Naive B cell (primary cell): ENCODE data around the gene ANKRD40CL. TPM values are rescaled to one million over a fixed set of nuclear protein-coding genes. Genes with fewer than 3 reads are reported as not detected.
A peak's percentile ranks its signal among the peaks of the same experiment; 100 is the strongest.

ENCODE experiments used
- ATAC-seq, 2 donors: fragments of 150-1000 bp; cut with Tn5 transposase; 2 replicates each; pipeline ENCODE4 v1.10.0; 2021; ENCODE audit warnings: low read depth in 2 of 2, mild to moderate bottlenecking in 2 of 2, moderate library complexity in 2 of 2
- DNase-seq: peaks from one replicate; pipeline ENCODE4 v3.0.0; 2022
- H3K27ac Mint-ChIP-seq, 6 donors: one replicate each; pipeline ENCODE4 v1.8.0; 2020 to 2022; ENCODE audit warnings: mild to moderate bottlenecking in 6 of 6, mixed read lengths in 6 of 6, moderate library complexity in 5 of 6, inconsistent platforms in 2 of 6
- H3K27me3 Mint-ChIP-seq, 3 donors: one replicate each; pipeline ENCODE4 v1.8.0; 2021 to 2022; ENCODE audit warnings: mixed read lengths in 3 of 3, mild to moderate bottlenecking in 1 of 3
- H3K36me3 Mint-ChIP-seq, 2 donors: one replicate each; pipeline ENCODE4 v1.8.0; 2020 to 2022; ENCODE audit warnings: mixed read lengths in 2 of 2, inconsistent platforms in 1 of 2, mild to moderate bottlenecking in 1 of 2
- H3K4me1 Mint-ChIP-seq, 3 donors: one replicate each; pipeline ENCODE4 v1.8.0; 2020 to 2022; ENCODE audit warnings: mixed read lengths in 3 of 3, inconsistent platforms in 1 of 3, mild to moderate bottlenecking in 1 of 3, moderate library complexity in 1 of 3
- H3K4me3 Mint-ChIP-seq, 8 donors: one replicate each; pipeline ENCODE4 v1.8.0; 2020 to 2022; ENCODE audit warnings: mild to moderate bottlenecking in 8 of 8, mixed read lengths in 8 of 8, moderate library complexity in 8 of 8, inconsistent platforms in 2 of 8
- H3K9me3 Mint-ChIP-seq, 7 donors: one replicate each; pipeline ENCODE4 v1.8.0; 2020 to 2022; ENCODE audit warnings: mixed read lengths in 7 of 7, mild to moderate bottlenecking in 5 of 7, inconsistent platforms in 2 of 7, moderate library complexity in 1 of 7
- polyA plus RNA-seq, 6 donors: library from polyadenylated mRNA; unstranded; fragments of 300-500 nt; fragmentation: Illumina TruSeq; gene quantifications; one replicate each; pipeline ENCODE4 v1.2.3, GENCODE V29; 2021; ENCODE audit warnings: low read depth in 6 of 6

The ANKRD40CL gene
- polyA plus RNA-seq, 6 donors from 2014 or later, result not detected

DNA sequence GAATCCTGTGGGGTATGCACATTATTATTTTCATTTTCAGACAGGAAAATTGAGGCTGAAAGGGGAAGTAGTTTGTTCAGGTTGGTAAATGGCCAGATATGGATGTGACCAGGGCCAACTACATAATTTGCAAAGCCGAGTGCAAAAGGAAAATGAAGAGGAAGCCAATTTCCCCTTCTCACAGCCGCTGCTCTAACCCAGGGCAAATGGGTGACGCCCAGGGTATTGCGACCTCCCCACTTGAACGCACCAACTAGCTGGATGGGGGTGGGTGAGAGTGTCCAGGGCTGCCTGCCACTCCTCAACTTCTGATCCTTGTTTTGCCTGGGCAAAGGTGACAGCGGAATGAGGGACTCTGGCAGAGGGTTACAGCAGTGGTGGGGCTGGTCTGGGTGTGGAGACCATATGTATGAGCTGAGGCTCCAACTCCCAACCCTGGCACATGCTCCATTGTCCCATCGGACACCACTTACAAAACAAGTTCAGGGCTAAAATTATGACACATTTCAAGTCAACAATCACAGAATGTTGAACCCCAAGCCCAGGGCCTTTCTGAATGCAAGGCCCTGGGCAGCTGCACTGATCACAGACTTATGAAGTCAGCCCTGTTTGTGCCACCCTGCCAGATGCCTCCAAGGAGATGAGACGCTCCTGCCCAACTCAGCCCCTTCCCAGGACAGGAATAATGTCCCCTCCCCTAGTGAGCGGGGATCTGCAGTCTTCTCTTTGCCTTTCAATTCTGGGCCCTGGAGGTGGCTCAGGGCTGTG, 1.7 kb downstream of the ANKRD40CL start:
- peak; percentile 68 to 70 for ATAC-seq
- Mint-ChIP-seq H3K36me3 (no peaks in the 10 kb centered on the region), H3K27ac (peak overlapping the region in 4 of 6 donors; percentile 37 to 81 (median 59)), H3K4me3 (peak overlapping the region in 7 of 8 donors; percentile 39 to 79 (median 52)), H3K27me3 (no peaks in the 10 kb centered on the region), H3K9me3 (no peaks in the 10 kb centered on the region), H3K4me1 (peaks cover 27 to 42% (median 39%) of the 10 kb centered on the region in 3 donors)
- peak; percentile 32 for DNase-seq

DNA sequence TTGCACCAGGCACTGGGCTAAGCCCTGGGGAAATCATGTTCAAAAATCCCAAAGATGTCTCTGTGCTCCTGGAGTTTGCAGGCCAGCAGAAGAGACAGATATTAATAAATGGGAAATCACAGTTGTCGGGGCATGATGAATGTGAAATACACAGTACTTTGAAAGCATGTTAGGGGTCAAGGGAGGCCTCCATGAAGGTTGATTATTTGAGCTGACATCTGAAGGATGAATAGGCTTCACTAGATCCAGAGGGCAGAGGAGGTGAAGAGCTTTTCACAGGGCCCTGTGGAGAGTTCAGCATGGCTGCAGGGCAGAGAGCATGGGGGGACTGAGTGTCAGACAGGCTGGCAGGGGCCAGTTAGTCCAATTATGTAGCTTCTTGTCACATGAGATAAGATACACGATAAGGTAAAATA, 2.6 kb downstream of the ANKRD40CL start:
- Mint-ChIP-seq H3K4me1 (peaks cover 27 to 42% (median 39%) of the 10 kb centered on the region in 3 donors), H3K27ac (no peak overlapping the region), H3K4me3 (peak overlapping the region in 6 of 8 donors; percentile 39 to 76 (median 50)), H3K9me3 (no peaks in the 10 kb centered on the region), H3K27me3 (no peaks in the 10 kb centered on the region), H3K36me3 (no peaks in the 10 kb centered on the region)
- ATAC-seq, result no peak
- DNase-seq, result no peak

DNA sequence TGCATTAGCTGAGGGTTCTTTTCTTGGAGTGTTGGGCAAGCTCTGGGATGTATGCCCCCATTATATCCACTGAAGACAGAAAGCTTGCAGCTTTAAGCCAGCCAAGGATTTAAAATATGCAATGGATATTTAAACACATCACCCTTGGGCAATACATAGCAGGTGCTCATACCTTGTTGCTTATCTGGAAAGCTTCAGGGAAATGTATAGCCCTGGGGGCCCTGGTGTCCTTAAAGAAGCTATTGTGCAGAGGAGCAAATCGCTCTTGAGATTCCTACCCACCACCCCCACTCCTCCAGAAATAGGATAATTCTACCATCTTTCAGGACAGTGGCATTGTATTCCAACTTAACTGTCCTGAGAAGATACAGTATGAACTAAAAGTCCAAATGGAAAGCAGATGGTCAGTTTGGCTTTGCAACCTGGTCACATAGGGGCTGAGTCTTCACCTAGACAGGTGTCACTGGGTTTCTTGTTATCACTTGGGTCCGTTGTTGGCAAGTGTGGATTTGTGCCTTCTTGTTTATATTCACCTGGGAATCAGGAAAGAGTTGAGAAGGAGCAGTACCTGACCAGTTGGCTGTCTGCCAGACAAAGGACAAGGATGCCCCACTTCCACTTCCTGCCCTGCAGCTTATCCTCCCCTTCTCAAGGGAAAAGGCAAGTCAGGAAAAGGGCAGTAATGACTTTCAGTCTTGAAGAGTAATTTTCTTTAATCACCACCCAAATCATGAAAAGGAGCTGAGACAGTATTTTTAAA, 3.4 kb downstream of the ANKRD40CL start:
- Mint-ChIP-seq H3K9me3 (no peaks in the 10 kb centered on the region), H3K27ac (no peak overlapping the region), H3K27me3 (no peaks in the 10 kb centered on the region), H3K4me3 (peak overlapping the region in 5 of 8 donors; percentile 86 to 99 (median 90)), H3K36me3 (no peaks in the 10 kb centered on the region), H3K4me1 (peaks cover 28 to 44% (median 41%) of the 10 kb centered on the region in 3 donors)
- ATAC-seq (no peak), DNase-seq (no peak)

DNA sequence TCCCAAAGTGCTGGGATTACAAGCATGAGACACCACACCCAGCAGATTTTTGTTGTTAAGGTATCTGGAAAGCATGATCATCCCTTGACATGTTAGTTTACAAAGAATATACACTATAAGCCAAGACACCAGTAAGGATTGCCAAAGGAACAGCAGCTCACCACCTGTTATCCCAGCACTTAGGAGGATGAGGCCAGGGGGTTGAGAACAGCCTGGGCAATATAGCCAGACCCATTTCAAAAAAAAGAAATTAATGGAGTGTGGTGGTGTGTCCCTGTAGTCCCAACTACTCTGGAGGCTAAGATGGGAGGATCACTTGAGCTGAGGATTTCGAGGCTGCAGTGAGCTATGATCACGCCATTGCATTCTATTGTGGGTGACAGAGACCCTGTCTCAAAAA, 5.1 kb downstream of the ANKRD40CL start:
- no peaks in the 10 kb centered on the region for H3K9me3 Mint-ChIP-seq
- H3K4me1 Mint-ChIP-seq, result peaks cover 31 to 45% (median 40%) of the 10 kb centered on the region in 3 donors
- H3K27me3 Mint-ChIP-seq, result no peaks in the 10 kb centered on the region
- H3K36me3 Mint-ChIP-seq, result no peaks in the 10 kb centered on the region
- ATAC-seq (no peak), DNase-seq (no peak)
- peak overlapping the region in 1 of 6 donors; percentile 49 for H3K27ac Mint-ChIP-seq
- H3K4me3 Mint-ChIP-seq, result peak overlapping the region in 7 of 8 donors; percentile 16 to 99 (median 86)

DNA sequence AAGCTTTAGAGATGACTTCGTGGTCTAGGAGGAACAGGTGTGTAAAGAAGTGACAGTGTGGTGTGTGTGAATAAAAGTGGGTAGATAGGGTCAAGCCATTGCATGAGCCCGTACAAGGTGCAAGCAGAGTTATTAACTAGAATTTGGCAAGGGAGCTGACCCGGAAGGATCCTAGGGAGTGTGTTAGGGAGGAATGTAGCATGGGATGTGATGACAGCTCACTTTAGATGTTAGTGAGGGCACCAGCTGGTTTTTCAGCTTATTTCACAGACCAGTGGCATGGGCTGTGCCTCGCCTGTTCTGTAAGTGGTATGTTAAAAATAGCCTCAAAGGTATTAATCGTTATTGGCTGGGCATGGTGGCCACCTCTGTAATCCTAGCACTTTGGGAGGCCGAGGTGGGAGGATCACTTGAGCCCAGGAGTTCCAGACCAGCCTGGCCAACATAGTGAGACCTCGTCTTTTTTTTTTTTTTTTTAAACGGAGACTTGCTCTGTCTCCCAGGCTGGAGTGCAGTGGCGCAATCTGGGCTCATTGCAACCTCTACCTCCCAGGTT, 8.3 kb downstream of the ANKRD40CL start:
- Mint-ChIP-seq H3K27ac (peak overlapping the region in 3 of 6 donors; percentile 4 to 60 (median 55)), H3K4me1 (peaks cover 14 to 22% (median 16%) of the 10 kb centered on the region in 3 donors), H3K4me3 (peak overlapping the region in 1 of 8 donors; percentile 39)

DNA sequence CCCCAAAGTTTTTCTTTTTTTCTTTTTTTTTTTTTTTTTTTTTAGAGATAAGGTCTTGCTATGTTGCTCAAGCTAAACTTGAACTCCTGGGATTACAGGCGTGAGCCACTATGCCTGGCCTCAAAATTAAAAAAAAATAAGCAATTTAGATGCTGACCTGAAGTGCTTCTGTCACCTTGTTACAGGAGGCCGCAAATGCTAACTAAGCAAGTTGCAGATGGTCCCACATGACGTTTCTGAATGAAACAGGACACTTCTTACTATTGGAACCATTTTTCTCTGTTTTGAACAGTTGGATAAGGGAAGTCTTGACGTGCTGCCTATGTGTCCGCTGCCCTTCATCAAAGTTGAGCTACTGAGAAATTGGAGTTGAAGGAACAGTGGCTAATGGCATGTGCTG, 8.8 kb downstream of the ANKRD40CL start:
- no peaks in the 10 kb centered on the region for H3K27me3 Mint-ChIP-seq
- peak overlapping the region in 1 of 8 donors; percentile 39 for H3K4me3 Mint-ChIP-seq
- peak overlapping the region in 1 of 6 donors; percentile 55 for H3K27ac Mint-ChIP-seq
- no peaks in the 10 kb centered on the region for H3K9me3 Mint-ChIP-seq
- peaks cover 12 to 22% (median 15%) of the 10 kb centered on the region in 3 donors for H3K4me1 Mint-ChIP-seq
- ATAC-seq, result no peak
- H3K36me3 Mint-ChIP-seq, result peaks cover 4 to 7% of the 10 kb centered on the region in 2 donors
- no peak for DNase-seq

More for the DNA sequence above, 8.3 kb downstream of the ANKRD40CL start:
- H3K36me3 Mint-ChIP-seq, result peaks cover 0 to 7% of the 10 kb centered on the region in 2 donors
- ATAC-seq (no peak), DNase-seq (no peak)
- no peaks in the 10 kb centered on the region for H3K27me3 Mint-ChIP-seq
- H3K9me3 Mint-ChIP-seq, result no peaks in the 10 kb centered on the region

DNA sequence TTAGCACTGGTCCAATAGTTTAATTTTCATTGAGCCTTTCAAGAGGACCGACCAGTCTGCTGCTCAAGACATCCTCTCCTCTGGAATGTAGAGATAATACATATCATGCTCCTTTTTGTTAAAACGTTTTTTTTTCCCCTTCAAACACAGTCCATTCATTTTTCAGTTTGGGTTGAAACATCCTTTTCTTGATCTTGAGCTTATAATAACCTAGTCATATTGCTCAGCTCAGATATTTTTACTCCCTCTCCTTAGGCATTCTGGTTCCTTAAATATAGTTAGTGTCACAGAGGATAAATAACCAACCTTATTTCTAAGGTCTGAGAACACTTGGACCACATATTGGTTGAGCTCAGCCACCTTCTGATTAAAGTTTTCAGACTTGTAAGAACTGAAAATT, 12.8 kb downstream of the ANKRD40CL start:
- DNase-seq (no peak), ATAC-seq (no peak)
- Mint-ChIP-seq H3K9me3 (no peaks in the 10 kb centered on the region), H3K27ac (peak overlapping the region in 3 of 6 donors; percentile 50 to 92 (median 62)), H3K4me1 (peaks cover 6 to 10% (median 9%) of the 10 kb centered on the region in 3 donors), H3K4me3 (no peak overlapping the region), H3K27me3 (no peaks in the 10 kb centered on the region), H3K36me3 (peaks cover 8 to 16% of the 10 kb centered on the region in 2 donors)

DNA sequence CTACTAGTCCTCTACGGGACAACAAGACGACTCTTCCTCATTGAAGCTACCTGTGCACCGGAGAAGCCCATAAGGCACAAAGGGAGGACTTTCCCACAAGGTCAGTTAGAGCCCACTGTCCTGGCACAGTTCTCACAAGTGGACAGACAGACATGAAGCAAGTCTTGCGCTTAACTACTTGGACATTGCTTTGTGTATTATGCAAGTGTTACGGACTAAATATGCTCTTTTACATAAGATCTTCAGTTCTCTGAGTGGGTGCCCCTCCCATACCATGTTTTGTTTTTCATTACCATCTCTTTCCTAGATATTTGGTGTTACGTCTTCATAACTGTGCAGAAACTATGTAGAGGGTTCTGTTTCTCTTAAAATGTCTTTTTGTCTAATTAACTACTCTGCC, 18.1 kb downstream of the ANKRD40CL start:
- H3K27ac Mint-ChIP-seq, result peak overlapping the region in 2 of 6 donors; percentile 21 to 30

DNA sequence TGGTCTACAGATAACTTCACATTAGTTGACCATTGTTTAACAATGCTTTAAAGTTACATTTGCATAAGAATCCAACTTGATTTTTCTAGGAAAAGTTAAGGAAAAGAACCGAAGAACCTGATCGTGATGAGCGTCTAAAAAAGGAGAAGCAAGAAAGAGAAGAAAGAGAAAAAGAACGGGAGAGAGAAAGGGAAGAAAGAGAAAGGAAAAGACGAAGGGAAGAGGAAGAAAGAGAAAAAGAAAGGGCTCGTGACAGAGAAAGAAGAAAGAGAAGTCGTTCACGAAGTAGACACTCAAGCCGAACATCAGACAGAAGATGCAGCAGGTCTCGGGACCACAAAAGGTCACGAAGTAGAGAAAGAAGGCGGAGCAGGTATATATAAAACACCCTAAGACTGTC, 21.7 kb downstream of the ANKRD40CL start:
- ATAC-seq (no peak), DNase-seq (no peak)
- Mint-ChIP-seq H3K27ac (peak overlapping the region in 2 of 6 donors; percentile 11), H3K4me1 (peaks cover 0 to 5% (median 0%) of the 10 kb centered on the region in 3 donors), H3K9me3 (no peaks in the 10 kb centered on the region), H3K36me3 (peaks cover 23 to 39% of the 10 kb centered on the region in 2 donors), H3K27me3 (no peaks in the 10 kb centered on the region), H3K4me3 (no peak overlapping the region)

More for the DNA sequence above, 18.1 kb downstream of the ANKRD40CL start:
- ATAC-seq, result no peak
- Mint-ChIP-seq H3K36me3 (peaks cover 30 to 39% of the 10 kb centered on the region in 2 donors), H3K9me3 (no peaks in the 10 kb centered on the region), H3K4me3 (no peak overlapping the region), H3K27me3 (no peaks in the 10 kb centered on the region), H3K4me1 (peaks cover 0 to 5% (median 2%) of the 10 kb centered on the region in 3 donors)
- DNase-seq, result no peak

DNA sequence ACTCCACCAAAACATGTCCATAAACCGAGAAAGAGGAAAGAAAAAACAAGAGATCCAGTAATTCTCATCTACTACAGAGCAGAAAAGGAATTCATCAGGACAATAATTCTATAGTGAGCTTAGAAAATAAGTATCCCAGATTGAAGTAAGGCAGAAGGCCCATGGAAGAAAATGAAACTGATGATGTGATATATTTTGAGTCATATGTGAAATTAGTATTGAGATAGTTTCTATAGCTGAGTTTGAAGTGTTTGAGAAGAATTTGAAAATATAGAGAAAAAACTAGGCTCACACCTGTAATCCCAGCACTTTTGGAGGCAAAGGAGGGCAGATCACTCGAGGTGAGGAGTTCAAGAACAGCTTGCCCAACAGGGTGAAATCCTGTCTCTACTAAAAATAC, 28.2 kb downstream of the ANKRD40CL start:
- no peaks in the 10 kb centered on the region for H3K9me3 Mint-ChIP-seq

DNA sequence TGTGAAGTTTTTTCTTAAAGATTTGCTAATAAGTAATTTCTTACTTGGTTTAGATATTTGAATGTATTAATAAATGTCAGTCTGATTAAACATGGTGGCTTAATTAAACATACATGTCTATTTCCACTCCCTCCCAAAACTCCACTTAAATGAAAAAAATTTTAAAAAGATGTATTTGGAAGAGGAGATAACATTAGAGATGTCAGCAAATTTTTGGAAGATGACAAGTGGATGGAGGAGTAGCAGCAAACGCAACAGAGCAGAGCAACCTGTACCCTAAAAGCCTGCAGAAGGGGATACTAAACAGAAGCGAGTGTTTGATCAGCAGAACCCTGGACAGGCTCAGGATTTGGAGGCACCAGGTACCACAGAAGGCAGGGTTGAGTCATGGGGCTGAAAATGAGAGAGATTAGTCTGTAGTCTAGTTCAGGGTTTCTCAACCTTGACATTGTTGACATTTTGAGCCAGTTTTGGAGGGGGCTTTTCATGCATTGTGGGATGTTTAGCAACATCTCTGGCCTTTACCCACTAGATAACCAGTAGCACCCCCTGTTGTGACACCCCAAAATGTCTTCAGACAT, 30.1 kb downstream of the ANKRD40CL start:
- Mint-ChIP-seq H3K9me3 (no peaks in the 10 kb centered on the region), H3K36me3 (peaks cover 12 to 18% of the 10 kb centered on the region in 2 donors), H3K27me3 (no peaks in the 10 kb centered on the region), H3K4me3 (no peak overlapping the region), H3K27ac (peak overlapping the region in 1 of 6 donors; percentile 62), H3K4me1 (peaks cover 14 to 41% (median 40%) of the 10 kb centered on the region in 3 donors)
- ATAC-seq (no peak), DNase-seq (no peak)

More for the DNA sequence above, 28.2 kb downstream of the ANKRD40CL start:
- Mint-ChIP-seq H3K27ac (peak overlapping the region in 5 of 6 donors; percentile 8 to 84 (median 67)), H3K4me3 (no peak overlapping the region), H3K4me1 (peaks cover 14 to 35% (median 31%) of the 10 kb centered on the region in 3 donors), H3K36me3 (peaks cover 12 to 18% of the 10 kb centered on the region in 2 donors), H3K27me3 (no peaks in the 10 kb centered on the region)
- no peak for DNase-seq
- ATAC-seq, result no peak

DNA sequence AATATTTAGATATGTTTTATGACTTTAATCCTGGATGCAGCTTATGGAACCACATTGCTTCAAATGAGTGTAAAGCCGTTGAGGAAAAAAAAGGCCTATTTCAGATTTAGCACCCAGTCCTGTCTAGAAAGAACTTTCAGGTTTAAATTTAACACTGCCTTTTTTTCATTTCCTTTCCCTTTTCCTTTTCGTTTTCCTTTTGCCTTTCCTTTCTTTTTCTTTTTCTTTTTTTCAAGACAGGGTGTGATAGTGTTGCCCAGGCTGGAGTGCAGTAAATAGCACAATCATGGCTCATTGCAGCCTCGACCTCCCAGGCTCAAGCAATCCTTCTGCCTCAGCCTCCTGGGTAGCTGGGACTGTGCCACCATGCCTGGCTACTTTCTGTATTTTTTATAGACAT, 32.0 kb downstream of the ANKRD40CL start:
- Mint-ChIP-seq H3K4me3 (no peak overlapping the region), H3K9me3 (no peaks in the 10 kb centered on the region), H3K27ac (peak overlapping the region in 1 of 6 donors; percentile 1), H3K27me3 (no peaks in the 10 kb centered on the region), H3K4me1 (peaks cover 24 to 57% (median 54%) of the 10 kb centered on the region in 3 donors), H3K36me3 (peaks cover 12 to 18% of the 10 kb centered on the region in 2 donors)
- DNase-seq (no peak), ATAC-seq (no peak)
